HK-2 (cell line): ENCODE measurements around the gene PCAT6.
"Not testable (repeated sequence)": the region's sequence is repeated elsewhere in the genome, so short reads cannot be mapped to it uniquely, and the experiment has no call there.

Experiments used
- DNase-seq: peaks from one replicate; pipeline ENCODE4 v3.0.0-alpha.2; 2018; ENCODE audit not compliant: unreplicated experiment

The PCAT6 gene

GRCh38 chr1:202807451-202807925 is 3.3 kb upstream of the PCAT6 start:
- peak; percentile 59 for DNase-seq

- peak; percentile 70 for DNase-seq
Measured at GRCh38 chr1:202807926-202808757, 2.6 kb upstream of the PCAT6 start, which contains the start of gene KDM5B. KDM5B (minus strand) TSS chr1:202808421; CDS start chr1:202808305, 116 bp downstream.

GRCh38 chr1:202809597-202810159 is 1.1 kb upstream of the PCAT6 start:
- no peak for DNase-seq

- no peak for DNase-seq
Measured at GRCh38 chr1:202810193-202810614, 550 bp upstream of the PCAT6 start.

- no peak for DNase-seq
Measured at GRCh38 chr1:202811296-202812175, 782 bp downstream of the PCAT6 start.

GRCh38 chr1:202812176-202813026 is 1.6 kb downstream of the PCAT6 start:
- no peak for DNase-seq

GRCh38 chr1:202815120-202815519 is 4.4 kb downstream of the PCAT6 start:
- no peak for DNase-seq

GRCh38 chr1:202818819-202819218 is 8.1 kb downstream of the PCAT6 start:
- no peak for DNase-seq

GRCh38 chr1:202821467-202821866 is 10.7 kb downstream of the PCAT6 start:
- no peak for DNase-seq

GRCh38 chr1:202825748-202826147 is 15.0 kb downstream of the PCAT6 start:
- DNase-seq, result no peak

GRCh38 chr1:202829223-202829622 is 18.5 kb downstream of the PCAT6 start:
- DNase-seq, result not testable (repeated sequence)

GRCh38 chr1:202831906-202832305 is 21.2 kb downstream of the PCAT6 start:
- DNase-seq, result no peak

- no peak for DNase-seq
Measured at GRCh38 chr1:202834771-202835547, 24.2 kb downstream of the PCAT6 start.

- DNase-seq, result no peak
Measured at GRCh38 chr1:202835548-202836072, 24.9 kb downstream of the PCAT6 start.

GRCh38 chr1:202836623-202837403 is 26.1 kb downstream of the PCAT6 start:
- no peak for DNase-seq

- DNase-seq, result no peak
Measured at GRCh38 chr1:202837746-202838262, 27.1 kb downstream of the PCAT6 start.

- no peak for DNase-seq
Measured at GRCh38 chr1:202843081-202843480, 32.3 kb downstream of the PCAT6 start.

GRCh38 chr1:202844259-202844658 is 33.5 kb downstream of the PCAT6 start:
- DNase-seq, result no peak

- DNase-seq, result no peak
Measured at GRCh38 chr1:202844935-202845334, 34.2 kb downstream of the PCAT6 start.
